Measurements from ENCODE around the gene TMEM18.

The TMEM18 gene

DNA sequence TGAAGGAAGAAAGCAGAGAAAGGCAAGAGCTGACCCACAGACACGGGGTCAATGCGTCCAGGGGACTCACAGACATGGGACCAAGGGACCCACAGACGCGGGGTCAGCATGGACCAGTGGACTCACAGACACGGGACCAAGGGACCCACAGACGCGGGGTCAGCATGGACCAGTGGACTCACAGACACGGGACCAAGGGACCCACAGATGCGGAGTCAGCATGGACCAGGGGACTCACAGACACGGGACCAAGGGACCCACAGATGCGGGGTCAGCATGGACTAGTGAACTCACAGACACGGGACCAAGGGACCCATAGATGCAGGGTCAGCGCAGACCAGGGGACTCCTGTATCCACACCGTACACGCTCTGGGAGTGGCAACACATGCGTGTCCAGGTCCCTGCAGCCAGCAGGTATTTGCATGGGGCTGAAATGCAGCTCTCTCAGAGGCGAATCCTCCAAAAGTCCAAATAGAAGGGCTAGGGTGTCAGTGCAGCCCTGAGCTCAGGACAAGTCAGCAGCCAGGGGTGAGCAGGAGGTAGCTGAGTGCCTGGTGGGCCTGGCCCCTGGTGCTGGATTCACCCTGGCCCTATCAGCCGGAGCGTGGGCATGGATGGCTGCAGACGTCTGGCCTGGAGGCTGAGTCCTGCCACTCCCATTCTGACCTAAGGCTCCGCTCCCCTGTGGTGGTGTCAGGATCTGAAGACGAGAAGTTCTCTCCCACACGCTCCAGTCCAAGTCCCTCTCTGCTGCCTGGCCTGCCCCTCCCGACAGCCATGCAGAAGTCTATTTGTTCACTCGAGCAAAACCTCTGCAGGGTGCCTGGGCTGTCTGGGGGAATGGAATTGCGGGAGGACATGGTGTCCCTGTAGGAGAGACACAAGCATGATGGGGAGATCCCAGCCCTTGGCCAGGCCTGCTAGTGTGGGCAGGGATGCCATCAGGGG lies 28.5 kb downstream of the TMEM18 start:
- TF ChIP-seq, protein P1, sequence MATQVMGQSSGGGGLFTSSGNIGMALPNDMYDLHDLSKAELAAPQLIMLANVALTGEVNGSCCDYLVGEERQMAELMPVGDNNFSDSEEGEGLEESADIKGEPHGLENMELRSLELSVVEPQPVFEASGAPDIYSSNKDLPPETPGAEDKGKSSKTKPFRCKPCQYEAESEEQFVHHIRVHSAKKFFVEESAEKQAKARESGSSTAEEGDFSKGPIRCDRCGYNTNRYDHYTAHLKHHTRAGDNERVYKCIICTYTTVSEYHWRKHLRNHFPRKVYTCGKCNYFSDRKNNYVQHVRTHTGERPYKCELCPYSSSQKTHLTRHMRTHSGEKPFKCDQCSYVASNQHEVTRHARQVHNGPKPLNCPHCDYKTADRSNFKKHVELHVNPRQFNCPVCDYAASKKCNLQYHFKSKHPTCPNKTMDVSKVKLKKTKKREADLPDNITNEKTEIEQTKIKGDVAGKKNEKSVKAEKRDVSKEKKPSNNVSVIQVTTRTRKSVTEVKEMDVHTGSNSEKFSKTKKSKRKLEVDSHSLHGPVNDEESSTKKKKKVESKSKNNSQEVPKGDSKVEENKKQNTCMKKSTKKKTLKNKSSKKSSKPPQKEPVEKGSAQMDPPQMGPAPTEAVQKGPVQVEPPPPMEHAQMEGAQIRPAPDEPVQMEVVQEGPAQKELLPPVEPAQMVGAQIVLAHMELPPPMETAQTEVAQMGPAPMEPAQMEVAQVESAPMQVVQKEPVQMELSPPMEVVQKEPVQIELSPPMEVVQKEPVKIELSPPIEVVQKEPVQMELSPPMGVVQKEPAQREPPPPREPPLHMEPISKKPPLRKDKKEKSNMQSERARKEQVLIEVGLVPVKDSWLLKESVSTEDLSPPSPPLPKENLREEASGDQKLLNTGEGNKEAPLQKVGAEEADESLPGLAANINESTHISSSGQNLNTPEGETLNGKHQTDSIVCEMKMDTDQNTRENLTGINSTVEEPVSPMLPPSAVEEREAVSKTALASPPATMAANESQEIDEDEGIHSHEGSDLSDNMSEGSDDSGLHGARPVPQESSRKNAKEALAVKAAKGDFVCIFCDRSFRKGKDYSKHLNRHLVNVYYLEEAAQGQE (IDR thresholded peaks at IDR 0.05; ENCODE audit: low read depth) = no peak
- TF ChIP-seq EGR1 (IDR thresholded peaks at IDR 0.05) = no peak
- TF ChIP-seq ZBTB7A (IDR thresholded peaks at IDR 0.05; ENCODE audit: low read depth) = no peak
- no peak for TF ChIP-seq TEAD4 (IDR thresholded peaks at IDR 0.05)
- TF ChIP-seq, protein P2, sequence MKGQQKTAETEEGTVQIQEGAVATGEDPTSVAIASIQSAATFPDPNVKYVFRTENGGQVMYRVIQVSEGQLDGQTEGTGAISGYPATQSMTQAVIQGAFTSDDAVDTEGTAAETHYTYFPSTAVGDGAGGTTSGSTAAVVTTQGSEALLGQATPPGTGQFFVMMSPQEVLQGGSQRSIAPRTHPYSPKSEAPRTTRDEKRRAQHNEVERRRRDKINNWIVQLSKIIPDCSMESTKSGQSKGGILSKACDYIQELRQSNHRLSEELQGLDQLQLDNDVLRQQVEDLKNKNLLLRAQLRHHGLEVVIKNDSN (IDR thresholded peaks at IDR 0.05) = no peak
- TF ChIP-seq, protein P3, sequence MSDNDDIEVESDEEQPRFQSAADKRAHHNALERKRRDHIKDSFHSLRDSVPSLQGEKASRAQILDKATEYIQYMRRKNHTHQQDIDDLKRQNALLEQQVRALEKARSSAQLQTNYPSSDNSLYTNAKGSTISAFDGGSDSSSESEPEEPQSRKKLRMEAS (IDR thresholded peaks at IDR 0.05) = no peak

DNA sequence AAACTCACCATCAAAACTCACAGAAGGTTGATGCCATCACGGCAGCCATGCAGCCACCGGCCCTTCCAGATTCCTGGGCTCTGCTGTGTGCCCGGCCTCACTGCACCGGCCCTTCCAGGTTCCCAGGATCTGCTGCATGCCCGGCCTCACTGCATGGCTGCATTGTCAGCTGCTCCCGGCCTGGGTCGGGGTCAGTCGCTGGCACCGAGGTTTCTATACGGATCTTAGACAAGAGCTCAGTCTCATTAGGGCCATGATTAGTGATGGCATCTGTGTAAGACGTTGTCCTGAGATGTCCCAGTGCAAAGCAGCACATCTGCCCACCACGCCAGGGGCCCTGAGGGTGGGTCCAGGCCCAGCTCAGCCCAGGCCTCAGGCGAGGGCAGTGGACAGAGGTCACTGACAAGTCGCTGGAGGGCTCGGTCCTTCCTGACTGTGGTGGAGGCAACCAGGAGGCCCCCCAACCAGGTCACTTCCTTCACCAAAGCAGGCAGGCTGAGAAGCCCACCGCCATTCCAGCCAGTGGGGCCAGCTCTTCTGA lies 29.4 kb downstream of the TMEM18 start:
- no peak for TF ChIP-seq TEAD4 (IDR thresholded peaks at IDR 0.05)
- TF ChIP-seq, protein P3 (IDR thresholded peaks at IDR 0.05) = no peak
- no peak for TF ChIP-seq TCF12 (IDR thresholded peaks at IDR 0.05; ENCODE audit: low read depth)
- no peak for TF ChIP-seq CEBPB (IDR thresholded peaks at IDR 0.05)
- no peak for TF ChIP-seq RAD21 (IDR thresholded peaks at IDR 0.05; ENCODE audit: low read depth)
- TF ChIP-seq, protein P1 (IDR thresholded peaks at IDR 0.05; ENCODE audit: low read depth) = no peak
- TF ChIP-seq EGR1 (IDR thresholded peaks at IDR 0.05) = no peak
- no peak for TF ChIP-seq ZBTB7A (IDR thresholded peaks at IDR 0.05; ENCODE audit: low read depth)
- TF ChIP-seq, protein P2 (IDR thresholded peaks at IDR 0.05) = no peak
- no peak for TF ChIP-seq NFIC (IDR thresholded peaks at IDR 0.05)
- no peak for TF ChIP-seq TAF1 (IDR thresholded peaks at IDR 0.05; ENCODE audit: low read depth)
- no peak for TF ChIP-seq FOXM1 (IDR thresholded peaks at IDR 0.05; ENCODE audit: borderline replicate concordance, low read depth)
- no peak for TF ChIP-seq CREB1 (IDR thresholded peaks at IDR 0.05; ENCODE audit: low read depth)
- no peak for TF ChIP-seq YY1 (IDR thresholded peaks at IDR 0.05; ENCODE audit: low read depth)
- TF ChIP-seq EP300 (IDR thresholded peaks at IDR 0.05; ENCODE audit: borderline replicate concordance) = no peak

DNA sequence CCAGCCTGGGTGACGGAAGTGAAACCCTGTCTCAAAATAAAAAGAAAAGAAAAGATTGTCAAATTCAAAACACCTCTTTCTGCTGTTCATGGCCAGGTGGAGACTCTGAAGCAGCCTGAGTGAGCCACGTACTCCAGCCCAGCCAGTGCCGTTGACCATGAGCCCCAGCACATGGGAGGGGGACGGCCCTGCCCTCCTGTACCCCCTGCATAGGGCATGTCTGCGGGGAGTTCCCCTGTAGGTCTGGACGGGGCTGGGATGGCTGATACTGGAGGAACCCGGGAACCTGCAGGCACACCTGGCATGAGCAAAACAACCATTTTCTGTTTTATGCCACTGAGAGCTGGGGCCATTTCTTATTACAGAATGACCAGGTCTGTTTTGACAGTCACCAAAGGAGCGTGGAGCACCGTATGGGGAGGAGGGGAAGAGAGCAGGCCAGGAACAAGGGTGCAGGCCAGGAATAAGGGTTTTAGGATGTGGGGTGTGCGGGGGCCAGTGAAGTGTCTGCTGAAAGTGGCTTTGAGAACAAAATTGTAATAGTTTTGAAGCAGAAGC lies 30.1 kb downstream of the TMEM18 start:
- TF ChIP-seq TAF1 (IDR thresholded peaks at IDR 0.05; ENCODE audit: low read depth) = no peak

DNA sequence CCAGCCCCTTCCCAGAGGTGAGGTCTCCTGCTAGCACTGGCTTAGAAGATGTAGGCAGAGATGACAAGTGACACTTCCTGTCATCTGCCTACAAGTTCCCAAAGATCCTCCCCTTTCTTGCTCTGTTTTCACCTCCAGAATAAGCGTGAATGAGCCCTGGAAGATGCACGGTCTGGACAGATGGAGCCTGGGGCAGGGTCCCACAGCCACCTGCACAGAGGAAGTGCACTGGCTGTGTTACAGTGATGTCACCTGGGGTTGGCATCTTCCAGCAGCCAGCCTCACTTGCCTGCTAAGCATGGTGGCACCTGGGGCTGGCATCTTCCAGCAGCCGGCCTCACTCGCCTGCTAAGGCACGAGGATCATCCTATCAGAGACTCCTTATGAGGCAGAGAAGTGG lies 32.3 kb downstream of the TMEM18 start:
- no peak for TF ChIP-seq EGR1 (IDR thresholded peaks at IDR 0.05)
- TF ChIP-seq CEBPB (IDR thresholded peaks at IDR 0.05) = no peak
- TF ChIP-seq TCF12 (IDR thresholded peaks at IDR 0.05; ENCODE audit: low read depth) = no peak
- no peak for TF ChIP-seq FOXM1 (IDR thresholded peaks at IDR 0.05; ENCODE audit: borderline replicate concordance, low read depth)
- TF ChIP-seq CREB1 (IDR thresholded peaks at IDR 0.05; ENCODE audit: low read depth) = no peak
- no peak for TF ChIP-seq ZBTB7A (IDR thresholded peaks at IDR 0.05; ENCODE audit: low read depth)
- no peak for TF ChIP-seq NFIC (IDR thresholded peaks at IDR 0.05)
- TF ChIP-seq RAD21 (IDR thresholded peaks at IDR 0.05; ENCODE audit: low read depth) = no peak
- TF ChIP-seq, protein P3 (IDR thresholded peaks at IDR 0.05) = no peak
- TF ChIP-seq TAF1 (IDR thresholded peaks at IDR 0.05; ENCODE audit: low read depth) = no peak
- TF ChIP-seq, protein P1 (IDR thresholded peaks at IDR 0.05; ENCODE audit: low read depth) = no peak
- no peak for TF ChIP-seq YY1 (IDR thresholded peaks at IDR 0.05; ENCODE audit: low read depth)
- TF ChIP-seq TEAD4 (IDR thresholded peaks at IDR 0.05) = no peak
- no peak for TF ChIP-seq EP300 (IDR thresholded peaks at IDR 0.05; ENCODE audit: borderline replicate concordance)
- TF ChIP-seq, protein P2 (IDR thresholded peaks at IDR 0.05) = no peak

All from Ishikawa (cell line).